IgD-negative memory B cell (primary cell): ENCODE measurements around the gene ZNF786. TPM values are rescaled to one million over a fixed set of nuclear protein-coding genes. Genes with fewer than 3 reads are reported as not detected.
"Not testable (repeated sequence)": the region's sequence is repeated elsewhere in the genome, so short reads cannot be mapped to it uniquely, and the experiment has no call there.

Experiments
- H3K27ac Mint-ChIP-seq, 3 donors: one replicate each; pipeline ENCODE4 v1.8.0; 2020 to 2022; ENCODE audit warnings: mild to moderate bottlenecking in 3 of 3, mixed read lengths in 3 of 3, moderate library complexity in 1 of 3
- H3K27me3 Mint-ChIP-seq: one replicate; pipeline ENCODE4 v1.8.0; 2021; ENCODE audit warnings: mixed read lengths
- H3K36me3 Mint-ChIP-seq: one replicate; pipeline ENCODE4 v1.8.0; 2020; ENCODE audit warnings: mild to moderate bottlenecking, mixed read lengths
- H3K4me1 Mint-ChIP-seq, 3 donors: one replicate each; pipeline ENCODE4 v1.8.0; 2020 to 2022; ENCODE audit warnings: mixed read lengths in 3 of 3, mild to moderate bottlenecking in 1 of 3
- H3K4me3 Mint-ChIP-seq, 4 donors: one replicate each; pipeline ENCODE4 v1.8.0; 2020 to 2022; ENCODE audit warnings: mild to moderate bottlenecking in 4 of 4, mixed read lengths in 4 of 4, moderate library complexity in 3 of 4
- H3K9me3 Mint-ChIP-seq, 3 donors: one replicate each; pipeline ENCODE4 v1.8.0; 2020 to 2021; ENCODE audit warnings: mixed read lengths in 3 of 3, mild to moderate bottlenecking in 1 of 3
- polyA plus RNA-seq: library from polyadenylated mRNA; unstranded; fragments of 300-500 nt; fragmentation: Illumina TruSeq; gene quantifications from one replicate; pipeline ENCODE4 v1.2.3, GENCODE V29; 2021

The ZNF786 gene
- polyA plus RNA-seq, 1 donor from 2014 or later, result 12.8 TPM

- Mint-ChIP-seq H3K4me1 (peaks cover 16 to 30% (median 25%) of the 10 kb centered on the region in 3 donors), H3K4me3 (peak overlapping the region in 1 of 4 donors; percentile 99)
- not testable (repeated sequence) for H3K27ac Mint-ChIP-seq, H3K27me3 Mint-ChIP-seq, H3K9me3 Mint-ChIP-seq, H3K36me3 Mint-ChIP-seq
Measured at GRCh38 chr7:149030439-149030838, 60.1 kb downstream of the ZNF786 start.

- Mint-ChIP-seq H3K9me3 (no peaks in the 10 kb centered on the region), H3K27me3 (peaks cover 1% of the 10 kb centered on the region), H3K27ac (peak within 1 kb of the TSS; percentile 81 to 99 (median 94))
Measured at GRCh38 chr7:149028346-149029109, 62.0 kb downstream of the ZNF786 start, which contains the start of gene PDIA4. PDIA4 (minus strand) TSS chr7:149028505; CDS start chr7:149028408, 97 bp downstream.

GRCh38 chr7:149027611-149028345 is 62.7 kb downstream of the ZNF786 start:
- Mint-ChIP-seq H3K36me3 (no peaks in the 10 kb centered on the region), H3K9me3 (no peaks in the 10 kb centered on the region), H3K4me3 (peak overlapping the region; percentile 90 to 99 (median 96)), H3K27ac (peak overlapping the region; percentile 65 to 99 (median 93)), H3K27me3 (peaks cover 1% of the 10 kb centered on the region), H3K4me1 (peaks cover 29 to 45% (median 36%) of the 10 kb centered on the region in 3 donors)

More at GRCh38 chr7:149028346-149029109, 62.0 kb downstream of the ZNF786 start, which contains the start of gene PDIA4:
- Mint-ChIP-seq H3K4me1 (peaks cover 23 to 39% (median 32%) of the 10 kb centered on the region in 3 donors), H3K36me3 (no peaks in the 10 kb centered on the region), H3K4me3 (peak within 1 kb of the TSS; percentile 90 to 99 (median 96))

- Mint-ChIP-seq H3K36me3 (no peaks in the 10 kb centered on the region), H3K27ac (peak overlapping the region; percentile 65 to 99 (median 93)), H3K9me3 (no peaks in the 10 kb centered on the region), H3K4me1 (peaks cover 33 to 45% (median 40%) of the 10 kb centered on the region in 3 donors), H3K27me3 (peaks cover 1% of the 10 kb centered on the region), H3K4me3 (peak overlapping the region; percentile 90 to 99 (median 96))
Measured at GRCh38 chr7:149027055-149027454, 63.5 kb downstream of the ZNF786 start.

GRCh38 chr7:149023662-149024061 is 66.9 kb downstream of the ZNF786 start:
- Mint-ChIP-seq H3K27ac (peak overlapping the region in 2 of 3 donors; percentile 19 to 68), H3K36me3 (peaks cover 3% of the 10 kb centered on the region), H3K27me3 (no peaks in the 10 kb centered on the region), H3K4me3 (peak overlapping the region in 2 of 4 donors; percentile 38 to 79), H3K9me3 (no peaks in the 10 kb centered on the region), H3K4me1 (peaks cover 36 to 40% (median 38%) of the 10 kb centered on the region in 3 donors)

GRCh38 chr7:149022756-149023360 is 67.7 kb downstream of the ZNF786 start:
- peak overlapping the region in 2 of 3 donors; percentile 7 to 19 for H3K27ac Mint-ChIP-seq
- H3K9me3 Mint-ChIP-seq, result no peaks in the 10 kb centered on the region
- H3K4me1 Mint-ChIP-seq, result peaks cover 33 to 41% (median 36%) of the 10 kb centered on the region in 3 donors
- peak overlapping the region in 2 of 4 donors; percentile 79 to 87 for H3K4me3 Mint-ChIP-seq
- H3K27me3 Mint-ChIP-seq, result no peaks in the 10 kb centered on the region
- H3K36me3 Mint-ChIP-seq, result peaks cover 4% of the 10 kb centered on the region

GRCh38 chr7:149021725-149022062 is 68.8 kb downstream of the ZNF786 start:
- Mint-ChIP-seq H3K9me3 (no peaks in the 10 kb centered on the region), H3K27ac (peak overlapping the region in 2 of 3 donors; percentile 81 to 89), H3K36me3 (peaks cover 4% of the 10 kb centered on the region), H3K4me3 (peak overlapping the region in 1 of 4 donors; percentile 86), H3K27me3 (no peaks in the 10 kb centered on the region), H3K4me1 (peaks cover 21 to 34% (median 30%) of the 10 kb centered on the region in 3 donors)

GRCh38 chr7:149020483-149020882 is 70.0 kb downstream of the ZNF786 start:
- Mint-ChIP-seq H3K36me3 (peaks cover 4% of the 10 kb centered on the region), H3K27ac (peak overlapping the region in 1 of 3 donors; percentile 7), H3K4me3 (peak overlapping the region in 1 of 4 donors; percentile 22), H3K4me1 (peaks cover 16 to 26% (median 23%) of the 10 kb centered on the region in 3 donors), H3K9me3 (no peaks in the 10 kb centered on the region), H3K27me3 (no peaks in the 10 kb centered on the region)

Other genes starting within 250 kb of the ZNF786 start
- 2.6 TPM for gene EZH2, start 206.4 kb downstream of the ZNF786 start, polyA plus RNA-seq
- gene PDIA4, start 62.2 kb downstream of the ZNF786 start, polyA plus RNA-seq, result 94.4 TPM
- 0.95 TPM for gene ZNF425, start 35.6 kb upstream of the ZNF786 start, polyA plus RNA-seq
- 13.2 TPM for gene ZNF398, start 56.7 kb upstream of the ZNF786 start, polyA plus RNA-seq
- 1.9 TPM for gene ZNF282, start 104.8 kb upstream of the ZNF786 start, polyA plus RNA-seq
- 8.7 TPM for gene ZNF212, start 148.9 kb upstream of the ZNF786 start, polyA plus RNA-seq
- gene ZNF783, start 171.5 kb upstream of the ZNF786 start, polyA plus RNA-seq, result 8.1 TPM